CD4-positive, alpha-beta T cell treated with Interleukin-6 for 4 hours (primary cell): ENCODE measurements around the gene B4GAT1.
"Not testable (repeated sequence)": the region's sequence is repeated elsewhere in the genome, so short reads cannot be mapped to it uniquely, and the experiment has no call there.

Experiments used
- DNase-seq: peaks from one replicate; pipeline ENCODE4 v3.0.0-alpha.2; 2020; ENCODE audit warnings: mixed read lengths

Gene B4GAT1

DNA sequence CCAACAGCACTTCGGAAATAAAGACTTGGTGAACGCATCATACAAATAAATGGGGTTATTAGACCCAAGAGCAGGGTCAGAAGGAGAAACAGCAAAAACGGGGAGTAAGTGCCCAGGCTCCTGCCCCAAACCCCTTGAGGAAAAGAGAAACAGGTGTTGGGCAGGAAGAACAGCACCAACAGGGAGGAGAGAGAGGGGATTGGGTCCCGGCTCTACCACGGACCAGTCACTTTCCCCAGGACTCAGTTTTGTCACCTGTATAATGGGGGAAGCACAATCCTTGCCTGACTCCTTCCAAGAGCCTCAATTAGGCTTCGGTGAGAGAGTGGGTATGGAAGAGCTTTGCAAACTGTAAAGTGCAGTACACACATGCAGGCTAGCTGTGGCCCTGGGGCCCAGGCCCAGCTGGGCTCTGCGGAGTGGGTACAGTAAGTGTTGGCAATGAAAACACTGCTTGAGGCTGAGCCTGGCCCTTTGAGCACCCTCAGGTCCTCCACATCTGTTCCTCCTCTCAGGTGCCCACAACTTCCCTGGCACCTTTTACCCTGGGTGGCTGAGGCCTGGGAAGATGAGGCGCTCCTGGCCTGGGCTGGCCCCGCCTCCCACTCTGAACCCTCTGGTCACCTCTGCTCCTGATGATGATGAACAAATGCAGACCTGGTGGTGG is 15.2 kb upstream of the B4GAT1 start:
- no peak for DNase-seq

- no peak for DNase-seq
Observed at GRCh38 chr11:66361502-66361941, 14.1 kb upstream of the B4GAT1 start.

- DNase-seq = no peak
Observed at GRCh38 chr11:66360406-66361073, 13.1 kb upstream of the B4GAT1 start.

GRCh38 chr11:66359662-66360087 is 12.2 kb upstream of the B4GAT1 start:
- DNase-seq = no peak

- not testable (repeated sequence) for DNase-seq
Observed at GRCh38 chr11:66350560-66351235, 3.3 kb upstream of the B4GAT1 start.

GRCh38 chr11:66349084-66349386 is 1.6 kb upstream of the B4GAT1 start:
- no peak for DNase-seq

DNA sequence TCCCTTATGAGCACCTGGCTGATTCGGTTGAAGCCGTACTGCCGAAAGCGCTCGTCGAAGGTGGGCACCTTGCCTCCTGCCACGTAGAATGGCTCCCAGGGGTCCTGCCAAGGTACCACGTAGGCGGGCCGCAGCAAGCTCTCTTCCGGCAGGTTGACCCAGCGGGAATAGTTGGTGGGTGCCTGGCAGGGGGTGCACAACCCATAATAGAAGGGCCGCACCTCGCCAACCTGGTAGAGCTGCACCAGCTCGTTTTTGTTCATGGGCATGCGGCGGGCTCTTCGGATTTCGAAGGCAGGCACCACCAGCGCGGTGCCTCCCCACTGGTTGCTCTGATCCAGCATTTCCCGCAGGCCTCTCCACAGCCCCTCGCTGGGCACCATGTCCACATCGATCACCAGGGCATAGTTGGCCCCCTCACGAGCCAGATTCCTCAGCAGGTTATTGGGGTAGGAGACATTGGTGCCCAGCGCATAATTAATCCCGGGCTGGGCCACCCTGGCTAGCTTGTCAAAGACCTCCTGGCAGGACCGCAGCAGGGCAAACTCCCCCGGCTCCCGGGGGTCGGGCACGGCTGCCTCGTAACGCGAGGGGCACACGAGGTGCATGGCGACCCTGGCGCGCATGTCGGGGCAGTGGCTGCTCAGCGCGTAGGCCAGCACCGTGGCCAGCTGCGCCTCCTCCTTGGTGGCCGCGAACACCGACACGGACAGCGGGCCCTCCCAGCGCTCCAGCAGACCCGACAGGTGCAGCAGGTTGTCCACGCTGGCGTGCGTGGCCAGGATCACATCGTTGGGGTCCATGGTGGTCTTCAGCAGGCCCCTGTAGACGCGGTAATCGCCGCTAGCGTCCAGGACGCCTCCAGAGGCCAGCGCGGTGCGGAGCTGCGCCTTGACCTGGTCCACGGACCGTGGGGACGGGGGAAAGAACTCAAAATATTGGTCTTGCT is 679 bp downstream of the B4GAT1 start:
- no peak for DNase-seq

GRCh38 chr11:66345316-66345649 is 2.1 kb downstream of the B4GAT1 start:
- no peak for DNase-seq

DNA sequence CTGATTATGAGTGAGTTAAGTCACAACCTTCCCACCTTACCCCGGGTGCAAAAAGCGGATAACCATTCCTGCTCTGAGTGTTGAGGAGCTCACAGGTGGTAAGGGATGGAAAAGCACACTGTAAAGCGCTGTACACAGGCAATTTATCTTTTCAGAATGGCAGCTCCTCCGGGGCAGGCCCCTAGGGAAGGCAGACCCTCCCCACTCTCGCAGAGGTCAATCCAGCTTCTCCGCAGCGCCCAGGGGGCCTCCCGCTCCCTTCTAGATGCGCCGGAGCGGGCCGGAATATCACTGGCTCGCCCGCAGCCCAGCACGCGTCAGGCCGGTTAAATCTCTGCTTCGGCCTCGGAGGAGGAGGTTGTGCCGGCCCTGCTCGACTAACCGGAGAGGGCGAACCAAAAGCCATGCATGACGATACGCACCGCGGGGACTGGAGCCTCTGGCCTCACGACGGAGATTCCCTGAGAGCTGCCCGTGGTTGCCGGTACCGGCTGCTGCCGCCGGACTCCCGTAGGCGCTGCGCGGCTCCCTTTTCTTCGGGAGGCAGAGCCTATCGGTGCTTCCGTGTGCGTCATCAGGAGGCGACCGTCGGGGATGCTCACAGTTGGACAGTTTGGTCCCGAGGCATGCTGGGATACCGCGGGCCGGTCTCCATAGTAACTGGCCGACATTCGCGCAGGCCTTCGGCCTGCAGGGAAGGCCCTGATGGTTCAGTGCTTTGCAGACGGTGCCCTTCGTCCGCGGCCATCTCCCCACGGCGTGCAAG is 2.7 kb downstream of the B4GAT1 start, which contains the start of gene BRMS1:
Gene BRMS1 (minus strand): TSS at position 555 of the 766 bp plus-strand sequence. CDS start 2,870 bp downstream, outside the sequence.
- DNase-seq = peak; percentile 98

- DNase-seq = no peak
Observed at GRCh38 chr11:66343176-66343575, 4.3 kb downstream of the B4GAT1 start.

DNA sequence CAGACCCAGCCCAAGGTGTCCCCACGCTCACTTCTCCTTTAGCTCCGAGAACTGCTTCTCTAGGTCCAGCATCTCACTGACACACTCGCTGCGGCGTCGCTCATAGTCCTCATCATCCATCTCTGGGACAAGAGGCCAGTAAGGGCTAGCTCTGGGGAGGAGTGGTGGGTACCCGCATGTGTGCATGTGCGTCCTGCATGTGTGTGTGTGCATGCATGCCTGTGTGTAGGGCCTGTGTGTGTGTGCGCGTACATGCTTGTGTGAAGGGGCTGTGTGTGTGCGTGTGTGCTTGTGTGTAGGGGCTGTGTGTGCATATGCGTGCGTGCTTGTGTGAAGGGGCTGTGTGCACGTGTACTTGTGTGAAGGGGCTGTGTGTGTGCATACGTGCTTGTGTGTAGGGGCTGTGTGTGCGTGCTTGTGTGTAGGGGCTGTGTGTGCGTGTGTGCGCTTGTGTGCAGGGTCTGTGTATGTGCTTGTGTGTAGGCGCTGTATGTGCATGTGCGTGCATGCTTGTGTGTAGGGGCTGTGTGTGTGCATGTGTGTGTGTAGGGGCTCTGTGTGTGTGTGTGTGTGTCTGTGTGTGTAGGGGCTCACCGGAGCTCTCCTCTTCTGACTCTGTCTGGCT is 5.8 kb downstream of the B4GAT1 start:
- no peak for DNase-seq

DNA sequence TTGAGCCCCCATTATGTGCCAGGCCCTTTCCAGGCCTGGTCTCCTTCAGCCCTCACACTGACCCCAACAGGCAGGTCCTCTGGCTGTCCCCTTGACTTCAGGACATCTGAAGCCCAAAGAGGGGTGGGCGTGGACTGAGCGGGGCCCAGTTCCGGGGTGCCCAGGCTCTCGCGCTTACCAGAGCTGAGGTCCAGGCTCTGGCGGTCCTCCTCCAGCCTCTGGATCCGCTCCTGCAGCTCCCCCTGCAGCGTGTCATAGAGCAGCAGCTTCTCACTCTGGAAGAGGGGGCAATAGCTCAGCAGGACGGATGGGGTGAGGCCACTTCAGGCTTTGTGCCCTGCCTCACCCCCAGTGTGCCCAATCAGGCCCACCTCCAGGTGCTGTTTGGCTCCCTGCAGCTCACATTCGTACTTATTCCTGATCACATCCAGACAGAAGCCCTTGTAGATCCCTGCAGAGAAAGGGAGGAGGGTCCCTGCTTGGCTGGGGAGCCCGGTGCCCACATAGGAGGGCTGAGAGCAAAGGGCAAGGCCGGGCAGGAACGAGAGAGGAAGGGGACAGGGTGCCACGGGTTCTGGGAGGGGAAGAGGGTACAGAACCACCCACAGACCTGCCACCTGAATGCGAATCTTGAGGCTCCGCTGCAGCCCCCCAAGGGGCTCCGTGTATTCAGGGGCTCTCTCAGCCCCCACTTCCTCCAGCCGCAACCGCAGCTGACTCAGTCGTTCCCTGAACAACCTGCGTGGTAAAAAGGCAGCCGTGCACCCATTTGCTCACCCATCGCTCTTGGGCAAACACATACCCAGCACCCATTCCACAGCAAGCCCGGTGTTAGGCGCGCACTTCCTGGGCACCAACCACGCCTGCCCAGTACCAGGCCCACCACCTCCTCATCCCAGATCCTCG is 6.6 kb downstream of the B4GAT1 start:
- no peak for DNase-seq

GRCh38 chr11:66339686-66340483 is 7.5 kb downstream of the B4GAT1 start:
- no peak for DNase-seq

- DNase-seq = no peak
Observed at GRCh38 chr11:66339162-66339675, 8.2 kb downstream of the B4GAT1 start.

DNA sequence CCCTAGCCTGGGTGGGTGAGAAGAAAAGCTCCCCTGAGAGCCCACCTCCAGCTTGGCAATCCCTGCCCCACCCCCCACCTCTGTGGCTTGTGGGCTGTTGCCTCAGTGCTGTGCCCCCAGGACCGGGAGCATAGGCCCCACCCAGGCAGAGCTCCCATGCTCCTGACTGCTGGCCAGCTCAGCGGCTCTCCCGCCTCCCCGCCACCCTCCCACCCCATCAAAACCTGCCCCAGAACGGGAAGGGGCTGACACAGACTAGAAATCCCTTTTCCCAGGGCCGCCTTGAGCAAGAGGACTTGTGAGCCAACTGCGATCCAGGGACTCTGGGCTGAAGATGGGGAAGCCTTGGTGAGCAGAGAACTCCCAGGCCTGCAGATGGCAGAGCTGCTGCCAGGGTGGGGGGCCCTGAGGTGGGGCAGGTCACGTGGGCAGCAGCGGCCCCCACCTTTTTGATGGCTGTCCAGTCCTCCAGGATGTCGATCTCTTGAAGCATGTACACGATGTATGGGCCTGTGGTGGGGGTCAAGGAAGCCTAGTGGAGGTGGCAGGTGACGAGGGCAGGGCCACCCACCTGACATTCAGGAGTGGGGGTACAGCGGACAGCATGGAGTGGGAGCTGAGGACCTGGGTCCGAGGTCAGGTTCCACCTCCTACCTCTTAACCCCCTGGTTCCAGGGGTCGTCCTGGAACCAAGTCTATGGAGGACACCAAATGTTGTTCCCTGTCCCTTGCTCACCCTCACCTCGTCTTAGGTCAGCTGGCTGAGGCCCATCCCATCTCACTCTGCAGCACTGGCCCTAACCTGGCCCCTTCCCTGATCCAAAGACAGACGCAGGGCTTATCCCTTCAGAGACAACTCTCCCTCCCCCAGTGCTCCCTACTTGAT is 8.9 kb downstream of the B4GAT1 start:
- no peak for DNase-seq

- no peak for DNase-seq
Observed at GRCh38 chr11:66337103-66337899, 10.1 kb downstream of the B4GAT1 start.
